Heart right ventricle (tissue), 16 donors: ENCODE measurements around the gene TCHHL1. TPM values are rescaled to one million over a fixed set of nuclear protein-coding genes. Genes with fewer than 3 reads are reported as not detected.

Experiments used
- ATAC-seq, 8 donors: fragments of 200-7000 bp; cut with Tn5 transposase; one replicate each; pipeline ENCODE4 v1.9.1; 2020; ENCODE audit warnings: mild to moderate bottlenecking in 8 of 8, moderate library complexity in 8 of 8, moderate number of reproducible peaks in 1 of 8
- DNase-seq, 2 donors: peaks; one replicate each; pipeline ENCODE4 v3.0.0-alpha.2; 2020
- H3K27ac ChIP-seq, 10 donors: fragments of 200-600 bp; sonication (generic) in 2 of 10; one replicate each; pipeline versions ENCODE4 v1.5.0 to v1.8.0; 2020 to 2022; ENCODE audit warnings: mild to moderate bottlenecking in 3 of 10
- H3K27me3 ChIP-seq, 7 donors: fragments of 200-600 bp; one replicate each; pipeline ENCODE4 v1.8.0; 2021 to 2022; ENCODE audit warnings: mild to moderate bottlenecking in 2 of 7
- H3K36me3 ChIP-seq, 9 donors: fragments of 200-600 bp; sonication (generic) in 1 of 9; one replicate each; pipeline versions ENCODE4 v1.5.0 to v1.8.0; 2020 to 2022; ENCODE audit warnings: mild to moderate bottlenecking in 2 of 9
- H3K4me1 ChIP-seq, 9 donors: fragments of 200-600 bp; sonication (generic) in 1 of 9; one replicate each; pipeline versions ENCODE4 v1.5.0 to v1.8.0; 2020 to 2022; ENCODE audit warnings: mild to moderate bottlenecking in 4 of 9
- H3K4me3 ChIP-seq, 10 donors: fragments of 200-600 bp; sonication (generic) in 2 of 10; one replicate each; pipeline versions ENCODE4 v1.5.0 to v1.8.0; 2020 to 2022; ENCODE audit warnings: mild to moderate bottlenecking in 7 of 10, moderate library complexity in 2 of 10
- H3K9me3 ChIP-seq, 11 donors: fragments of 200-600 bp in 10 of 11; sonication (generic) in 2 of 11; one replicate each; pipeline versions ENCODE4 v1.5.0 to v1.8.0; 2013 to 2022; ENCODE audit warnings: mild to moderate bottlenecking in 2 of 11, control low read depth in 1 of 11, moderate library complexity in 1 of 11
- WGBS, 2 donors: extraction: QIAGEN DNeasy Blood & Tissue Kit; methylation state at CpG; one replicate each; pipeline ENCODE4 v1.1.7; 2013; ENCODE audit warnings: inconsistent platforms in 1 of 2; 5-methylcytosine and 5-hydroxymethylcytosine counted together
- intact Hi-C, 10 donors: fragments of 100-400 bp; cut with DNase I; formaldehyde crosslinking; loops; one replicate each; pipeline versions ENCODE4 v1.11.1 to v1.14.2; 2022
- polyA plus RNA-seq, 2 donors: library from polyadenylated mRNA; stranded (reverse); fragments of 200-250 nt; gene quantifications; one replicate each; pipeline ENCODE4 v1.2.3, GENCODE V29; 2013
- total RNA-seq, 10 donors: library from RNA; stranded (reverse); fragmentation: NEBNext Ultra II Directional in 3 of 10; extraction: Animal tissue kit (Norgen Biotek cat#: 25700) in 3 of 10; gene quantifications; one replicate each; pipeline versions ENCODE4 v1.2.1 to v1.2.4, GENCODE V29; 2021 to 2023
- TF ChIP-seq, protein P1 (sequence below), 9 donors: fragments of 200-600 bp; sonication (generic) in 2 of 9; IDR thresholded peaks; one replicate each; pipeline versions ENCODE4 v1.5.0 to v1.8.0; 2021 to 2022; ENCODE audit warnings: antibody characterized with exemption in 9 of 9, mild to moderate bottlenecking in 5 of 9, moderate library complexity in 1 of 9
- donor health status: Arrhythmogenic right ventricular cardiomyopathy.
- donor health status: ischemic (EF 13 %, LVEDD 7.1; RV severe dilation, severe dysfunction).
- donor health status: healthy with polysubstance abuse.
- donor health status: DM: no; HTN: yes; CAD: no.
- donor health status: DM: no; HTN: no; CAD: no.
- donor health status: ischemic (EF 25% LVEDD 6.9; RV normal size, moderate dysfunction).
- donor health status: ischemic (EF 25% LVEDD 5.7; RV mildly dilated, moderate dysfunction).
- donor health status: healthy.
- donor health status: DM: yes; HTN: yes; CAD: no.
- donor health status: Ischemic cardiomyopathy.
- donor health status: ischemic (EF 35%, LVEDD 5.7; RV mildly dilated, moderate dysfunction).
- donor health status: nonischemic (EF 11% LVEDD 7.7; RV severe dilation, severe dysfunction).
- donor health status: DM: yes; HTN: yes; CAD: no.
- donor health status: PGD.
- donor health status: ischemic (EF 29% LVEDD 5.4; RV normal size, mild dysfunction).
- donor health status: nonischemic (EF 23%, LVEDD 6.1; RV moderate dilation, normal function).

The TCHHL1 gene
- total and polyA plus RNA-seq, 12 donors: not detected

- Histone ChIP-seq H3K4me1 (no peaks in the 10 kb centered on the region), H3K4me3 (no peak overlapping the region), H3K9me3 (no peaks in the 10 kb centered on the region), H3K27me3 (peaks cover 0 to 87% (median 60%) of the 10 kb centered on the region in 7 donors), H3K36me3 (no peaks in the 10 kb centered on the region), H3K27ac (no peak overlapping the region)
- 76 to 81% methylated on average over 6 of the region's 6 CpGs for WGBS, 2 donors
- no peak for ATAC-seq
- no peak for DNase-seq
- TF ChIP-seq, protein P1, sequence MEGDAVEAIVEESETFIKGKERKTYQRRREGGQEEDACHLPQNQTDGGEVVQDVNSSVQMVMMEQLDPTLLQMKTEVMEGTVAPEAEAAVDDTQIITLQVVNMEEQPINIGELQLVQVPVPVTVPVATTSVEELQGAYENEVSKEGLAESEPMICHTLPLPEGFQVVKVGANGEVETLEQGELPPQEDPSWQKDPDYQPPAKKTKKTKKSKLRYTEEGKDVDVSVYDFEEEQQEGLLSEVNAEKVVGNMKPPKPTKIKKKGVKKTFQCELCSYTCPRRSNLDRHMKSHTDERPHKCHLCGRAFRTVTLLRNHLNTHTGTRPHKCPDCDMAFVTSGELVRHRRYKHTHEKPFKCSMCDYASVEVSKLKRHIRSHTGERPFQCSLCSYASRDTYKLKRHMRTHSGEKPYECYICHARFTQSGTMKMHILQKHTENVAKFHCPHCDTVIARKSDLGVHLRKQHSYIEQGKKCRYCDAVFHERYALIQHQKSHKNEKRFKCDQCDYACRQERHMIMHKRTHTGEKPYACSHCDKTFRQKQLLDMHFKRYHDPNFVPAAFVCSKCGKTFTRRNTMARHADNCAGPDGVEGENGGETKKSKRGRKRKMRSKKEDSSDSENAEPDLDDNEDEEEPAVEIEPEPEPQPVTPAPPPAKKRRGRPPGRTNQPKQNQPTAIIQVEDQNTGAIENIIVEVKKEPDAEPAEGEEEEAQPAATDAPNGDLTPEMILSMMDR (IDR thresholded peaks at IDR 0.05): no peak
- intact Hi-C loops: no loop called here
Observed at GRCh38 chr1:152125834-152126443, 37.1 kb upstream of the TCHHL1 start.

GRCh38 chr1:152118915-152119314, 30.1 kb upstream of the TCHHL1 start:
- H3K4me1 ChIP-seq: no peaks in the 10 kb centered on the region
- ATAC-seq (no peak), DNase-seq (no peak)
- peaks cover 0 to 91% (median 54%) of the 10 kb centered on the region in 7 donors for H3K27me3 ChIP-seq
- H3K9me3 ChIP-seq: no peaks in the 10 kb centered on the region
- no peak overlapping the region for H3K27ac ChIP-seq
- TF ChIP-seq, protein P1 (IDR thresholded peaks at IDR 0.05): no peak
- H3K36me3 ChIP-seq: no peaks in the 10 kb centered on the region
- WGBS, 2 donors: 80 to 83% methylated on average over 1 of the region's 1 CpG
- intact Hi-C loops: no loop called here
- H3K4me3 ChIP-seq: no peak overlapping the region

DNA sequence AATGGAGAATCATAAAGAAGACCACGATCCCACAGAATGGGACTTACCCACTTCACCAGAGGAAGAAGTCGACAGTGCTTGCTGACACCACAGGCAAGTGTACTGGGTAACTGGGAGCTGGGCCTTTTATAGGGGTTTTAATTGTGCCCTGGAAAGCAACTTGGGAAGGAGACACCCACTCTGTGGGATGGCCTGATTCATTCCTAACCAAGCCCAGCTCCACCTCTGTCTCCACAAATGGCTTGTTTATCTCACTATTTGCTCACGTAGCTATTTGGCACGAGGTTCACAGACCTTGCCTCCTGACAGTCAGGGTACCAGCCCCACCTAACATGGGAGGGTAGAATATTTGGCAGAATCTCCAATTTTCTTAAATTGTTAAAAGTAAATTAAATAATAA, 26.5 kb upstream of the TCHHL1 start, which contains the start of gene TCHH:
Gene TCHH (minus strand): TSS at position 101 of the 400 bp plus-strand sequence. CDS start 1,364 bp downstream, outside the sequence.
- Histone ChIP-seq H3K27me3 (peaks cover 0 to 100% (median 89%) of the 10 kb centered on the region in 7 donors), H3K36me3 (no peaks in the 10 kb centered on the region), H3K27ac (no peak within 1 kb of the TSS), H3K9me3 (no peaks in the 10 kb centered on the region), H3K4me3 (no peak within 1 kb of the TSS), H3K4me1 (peaks cover 8 to 26% (median 25%) of the 10 kb centered on the region in 9 donors)
- TF ChIP-seq, protein P1 (IDR thresholded peaks at IDR 0.05): no peak
- DNase-seq: no peak
- no peak for ATAC-seq
- intact Hi-C loops: no loop called here
- WGBS, 2 donors: 45 to 61% methylated on average over 4 of the region's 4 CpGs

- Histone ChIP-seq H3K4me1 (peaks cover 11 to 49% (median 42%) of the 10 kb centered on the region in 9 donors), H3K27ac (no peak overlapping the region), H3K27me3 (peaks cover 4 to 100% (median 96%) of the 10 kb centered on the region in 7 donors), H3K4me3 (peak overlapping the region in 2 of 10 donors; percentile 50 to 55), H3K9me3 (peaks cover 0 to 15% (median 5%) of the 10 kb centered on the region in 11 donors), H3K36me3 (no peaks in the 10 kb centered on the region)
- intact Hi-C loops: no loop called here
- TF ChIP-seq, protein P1 (IDR thresholded peaks at IDR 0.05): no peak
- WGBS, 2 donors: 20 to 22% methylated on average over 13 of the region's 13 CpGs
- DNase-seq (no peak), ATAC-seq (no peak)
Observed at GRCh38 chr1:152112885-152113432, 24.1 kb upstream of the TCHHL1 start.
